Large intestine (tissue), 3 donors: ENCODE results near the gene NQO2. TPM values are rescaled to one million over a fixed set of nuclear protein-coding genes. Genes with fewer than 3 reads are reported as not detected.
"Not testable (repeated sequence)": the region's sequence is repeated elsewhere in the genome, so short reads cannot be mapped to it uniquely, and the experiment has no call there.

Experiments used
- DNase-seq, 2 donors: peaks; one replicate each; pipeline versions ENCODE4 v3.0.0 to v3.0.0-alpha.2; 2013
- H3K27ac ChIP-seq: one replicate; pipeline ENCODE4 v1.5.1; 2013; ENCODE audit warnings: low read length
- H3K27me3 ChIP-seq: 2 replicates; pipeline ENCODE4 v1.6.1; 2013; ENCODE audit warnings: low read length; ENCODE audit not compliant: control insufficient read depth, insufficient read depth
- H3K36me3 ChIP-seq: 2 replicates; pipeline ENCODE4 v1.6.1; 2013; ENCODE audit warnings: low read length; ENCODE audit not compliant: control insufficient read depth, insufficient read depth
- H3K4me1 ChIP-seq: one replicate; pipeline ENCODE4 v1.6.1; 2013; ENCODE audit warnings: low read length; ENCODE audit not compliant: control insufficient read depth, insufficient read depth
- H3K4me3 ChIP-seq: one replicate; pipeline ENCODE4 v1.5.1; 2013; ENCODE audit warnings: low read length
- H3K9me3 ChIP-seq: one replicate; pipeline ENCODE4 v1.6.1; 2013; ENCODE audit warnings: mild to moderate bottlenecking, low read depth, low read length, moderate library complexity; ENCODE audit not compliant: control insufficient read depth
- WGBS: methylation state at CpG from one replicate; pipeline ENCODE4 v1.1.5; 2013; ENCODE audit warnings: low lambda C conversion rate; ENCODE audit not compliant: insufficient coverage; 5-methylcytosine and 5-hydroxymethylcytosine counted together
- polyA plus RNA-seq: library from polyadenylated mRNA; unstranded; fragments of 120-200 nt; gene quantifications from one replicate; pipeline ENCODE4 v1.2.1, GENCODE V29; 2013

The NQO2 gene
- polyA plus RNA-seq, 1 donor = 21.1 TPM

- Histone ChIP-seq H3K36me3 (no peaks in the 10 kb centered on the region), H3K4me1 (peaks cover 48% of the 10 kb centered on the region), H3K4me3 (peak overlapping the region; percentile 76), H3K27me3 (no peaks in the 10 kb centered on the region), H3K27ac (peak overlapping the region; percentile 92), H3K9me3 (no peaks in the 10 kb centered on the region)
- no CpG with 5 or more reads among the region's 64 CpGs for WGBS
- peak; percentile 89 to 95 for DNase-seq
Observed at GRCh38 chr6:2988426-2989331, 11.0 kb upstream of the NQO2 start.

GRCh38 chr6:2989332-2990247, 10.1 kb upstream of the NQO2 start:
- H3K27ac ChIP-seq = peak overlapping the region; percentile 92
- H3K36me3 ChIP-seq = no peaks in the 10 kb centered on the region
- DNase-seq = peak; percentile 96 to 98
- no peaks in the 10 kb centered on the region for H3K9me3 ChIP-seq
- H3K4me1 ChIP-seq = peaks cover 50% of the 10 kb centered on the region
- H3K27me3 ChIP-seq = no peaks in the 10 kb centered on the region
- H3K4me3 ChIP-seq = peak overlapping the region; percentile 76
- WGBS = 0% methylated on average over 1 of the region's 22 CpGs

GRCh38 chr6:2990248-2990931, 9.3 kb upstream of the NQO2 start:
- no peaks in the 10 kb centered on the region for H3K36me3 ChIP-seq
- H3K4me3 ChIP-seq = peak overlapping the region; percentile 76
- DNase-seq = peak; percentile 56 to 78
- H3K27me3 ChIP-seq = no peaks in the 10 kb centered on the region
- H3K27ac ChIP-seq = peak overlapping the region; percentile 92
- H3K4me1 ChIP-seq = peaks cover 42% of the 10 kb centered on the region
- 0% methylated on average over 2 of the region's 19 CpGs for WGBS
- H3K9me3 ChIP-seq = no peaks in the 10 kb centered on the region

GRCh38 chr6:2990932-2991506, 8.7 kb upstream of the NQO2 start:
- peaks cover 38% of the 10 kb centered on the region for H3K4me1 ChIP-seq
- H3K4me3 ChIP-seq = peak overlapping the region; percentile 76
- H3K27ac ChIP-seq = peak overlapping the region; percentile 92
- WGBS = no CpG with 5 or more reads among the region's 10 CpGs
- H3K9me3 ChIP-seq = no peaks in the 10 kb centered on the region
- peak in 1 of 2 donors; percentile 54 for DNase-seq
- no peaks in the 10 kb centered on the region for H3K36me3 ChIP-seq
- H3K27me3 ChIP-seq = no peaks in the 10 kb centered on the region

- no peak overlapping the region for H3K27ac ChIP-seq
- WGBS = 83% methylated on average over 2 of the region's 6 CpGs
Observed at GRCh38 chr6:2992330-2992979, 7.2 kb upstream of the NQO2 start.

GRCh38 chr6:2993755-2994317, 5.9 kb upstream of the NQO2 start:
- Histone ChIP-seq H3K9me3 (no peaks in the 10 kb centered on the region), H3K4me1 (peaks cover 22% of the 10 kb centered on the region), H3K36me3 (no peaks in the 10 kb centered on the region), H3K4me3 (no peak overlapping the region), H3K27me3 (no peaks in the 10 kb centered on the region), H3K27ac (no peak overlapping the region)
- DNase-seq = no peak
- no CpG with 5 or more reads among the region's 4 CpGs for WGBS

More at GRCh38 chr6:2992330-2992979, 7.2 kb upstream of the NQO2 start:
- no peak for DNase-seq
- Histone ChIP-seq H3K9me3 (no peaks in the 10 kb centered on the region), H3K27me3 (no peaks in the 10 kb centered on the region), H3K36me3 (no peaks in the 10 kb centered on the region), H3K4me1 (peaks cover 26% of the 10 kb centered on the region), H3K4me3 (no peak overlapping the region)

GRCh38 chr6:2998249-2998997, 1.3 kb upstream of the NQO2 start:
- no CpG with 5 or more reads among the region's 16 CpGs for WGBS
- not testable (repeated sequence) for H3K9me3 ChIP-seq, H3K36me3 ChIP-seq, H3K27me3 ChIP-seq
- Histone ChIP-seq H3K27ac (peak overlapping the region; percentile 88), H3K4me1 (peaks cover 23% of the 10 kb centered on the region), H3K4me3 (peak overlapping the region; percentile 38)
- DNase-seq = peak in 1 of 2 donors; percentile 52

- Histone ChIP-seq H3K36me3 (no peaks in the 10 kb centered on the region), H3K27ac (peak overlapping the region; percentile 88), H3K27me3 (no peaks in the 10 kb centered on the region), H3K9me3 (no peaks in the 10 kb centered on the region), H3K4me3 (peak overlapping the region; percentile 38), H3K4me1 (peaks cover 18% of the 10 kb centered on the region)
- DNase-seq = peak; percentile 89 to 96
- 11% methylated on average over 3 of the region's 30 CpGs for WGBS
Observed at GRCh38 chr6:2998998-2999617, 586 bp upstream of the NQO2 start.
